SH-SY5Y (cell line): ENCODE results near the gene RGL4.

ENCODE experiments used
- GATA2 ChIP-seq: IDR thresholded peaks from 2 replicates; pipeline ENCODE4 v1.6.1; 2011; ENCODE audit warnings: mild to moderate bottlenecking, low read depth, low read length
- GATA3 ChIP-seq: IDR thresholded peaks from 2 replicates; pipeline ENCODE4 v1.6.1; 2011; ENCODE audit warnings: low read depth, mild to moderate bottlenecking, low read length, moderate library complexity

- TF ChIP-seq GATA2 (no peak), GATA3 (no peak)
These were observed 51.9 kb downstream of the RGL4 start for GRCh38 chr22:23742505-23743264.
